ENCODE data around the gene PALLD. TPM values are rescaled to one million over a fixed set of nuclear protein-coding genes. Genes with fewer than 3 reads are reported as not detected.
A peak's percentile ranks its signal among the peaks of the same experiment; 100 is the strongest.

The PALLD gene
- total RNA-seq, 4 donors from 2014 or later, result 1,903 to 3,507 (median 2,130) TPM

DNA sequence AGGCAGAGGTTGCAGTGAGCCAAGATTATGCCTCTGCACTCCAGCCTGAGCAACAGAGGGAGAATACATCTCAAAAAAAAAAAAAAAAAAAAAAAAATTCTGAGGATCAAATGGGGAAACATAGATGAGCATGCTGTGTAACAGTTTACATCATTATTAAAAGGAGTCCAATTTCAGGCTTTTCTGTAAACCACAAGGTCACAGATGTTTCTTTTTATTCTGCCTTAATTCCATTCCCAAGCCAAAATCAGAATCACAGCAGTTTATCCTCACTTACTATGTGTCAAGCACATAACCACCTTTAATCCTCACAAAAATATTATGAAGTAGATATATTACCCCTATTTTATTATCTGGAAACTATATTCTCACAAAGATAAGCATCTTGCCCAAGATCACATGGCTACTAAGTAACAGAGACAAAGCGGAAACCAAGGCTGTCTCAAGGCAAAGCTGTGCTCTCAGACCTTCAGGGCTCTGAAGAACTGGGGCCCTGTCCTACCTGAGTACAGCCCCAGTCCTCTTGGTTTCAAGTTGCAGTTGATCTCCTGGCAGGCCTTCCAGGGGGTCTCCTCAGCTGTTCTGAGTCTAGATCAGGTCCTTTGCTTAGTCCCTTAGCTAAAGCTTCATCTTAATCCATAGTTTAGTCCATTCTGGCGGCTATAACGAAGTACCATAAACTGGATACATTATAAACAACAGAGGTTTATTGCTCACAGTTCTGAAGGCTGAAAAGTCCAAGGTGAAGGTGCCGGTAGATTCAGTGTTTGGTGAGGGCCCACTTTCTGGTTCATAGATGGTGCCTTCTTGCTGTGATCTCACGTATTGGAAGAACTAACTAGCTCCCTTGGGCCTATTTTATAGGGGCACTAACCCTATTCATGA is 141.3 kb downstream of the PALLD start:
- no peak for DNase-seq (ENCODE audit: extremely low spot score)
- intact Hi-C loops (cut with DNase I), result no loop called here
- WGBS, result 94% methylated on average over 5 of the region's 5 CpGs
- Histone ChIP-seq H3K9me3 (no peaks in the 10 kb centered on the region), H3K27ac (replicated peaks in 1 of 4) (peak overlapping the region; percentile 21 to 62 (median 40)), H3K27me3 (no peaks in the 10 kb centered on the region), H3K36me3 (no peaks in the 10 kb centered on the region), H3K4me1 (peaks cover 12 to 39% (median 38%) of the 10 kb centered on the region in 4 donors), H3K4me3 (no peak overlapping the region)
- TF ChIP-seq POLR2A (IDR thresholded peaks at IDR 0.05; ENCODE audit: low read depth) (no peak), CTCF (IDR thresholded peaks at IDR 0.05) (no peak), POLR2AphosphoS5 (IDR thresholded peaks at IDR 0.05) (no peak), EP300 (IDR thresholded peaks at IDR 0.05) (no peak)

DNA sequence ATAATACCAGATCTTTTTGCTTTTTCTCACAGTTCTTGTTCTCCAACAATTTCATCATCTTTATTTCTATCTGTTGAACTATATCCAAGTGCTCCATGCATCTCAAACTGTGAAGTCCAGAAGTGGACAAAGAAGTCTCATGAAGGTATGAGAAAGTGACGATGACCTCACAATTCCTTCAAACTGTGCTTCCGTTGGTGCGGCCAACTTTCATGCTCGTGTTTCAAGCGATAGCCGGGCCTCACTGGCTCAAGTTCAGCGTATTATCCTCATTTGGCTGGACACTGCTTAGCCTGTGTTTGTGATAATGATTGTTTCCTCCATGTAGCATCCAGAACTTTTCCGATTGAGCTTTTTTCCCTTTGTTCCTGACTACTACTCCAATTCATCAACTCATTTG is 143.1 kb downstream of the PALLD start:
- 86% methylated on average over 8 of the region's 8 CpGs for WGBS
- Histone ChIP-seq H3K36me3 (no peaks in the 10 kb centered on the region), H3K4me3 (no peak overlapping the region), H3K27me3 (no peaks in the 10 kb centered on the region), H3K27ac (replicated peaks in 1 of 4) (peak overlapping the region in 3 of 4 donors; percentile 12 to 44 (median 26)), H3K4me1 (peaks cover 12 to 31% (median 28%) of the 10 kb centered on the region in 4 donors), H3K9me3 (no peaks in the 10 kb centered on the region)
- DNase-seq (ENCODE audit: extremely low spot score), result no peak
- TF ChIP-seq EP300 (IDR thresholded peaks at IDR 0.05), result no peak
- intact Hi-C loops (cut with DNase I), result no loop called here

DNA sequence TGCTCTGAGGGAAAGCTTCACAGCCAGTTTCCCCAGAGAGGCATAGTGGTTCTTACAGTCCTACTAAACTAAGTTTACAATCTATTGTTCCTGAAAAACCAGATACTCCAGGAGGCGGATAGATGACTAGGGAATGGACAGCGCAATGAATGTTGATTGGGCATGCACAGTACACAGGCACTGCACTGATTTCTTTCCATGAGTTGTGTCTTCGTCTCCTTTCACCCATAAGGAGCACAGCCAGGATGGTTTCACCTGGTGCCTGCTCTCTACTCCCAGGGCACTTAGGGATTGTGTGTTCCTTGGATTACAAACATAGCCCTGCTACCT is 144.9 kb downstream of the PALLD start:
- H3K27me3 ChIP-seq, result no peaks in the 10 kb centered on the region
- no peaks in the 10 kb centered on the region for H3K9me3 ChIP-seq
- TF ChIP-seq POLR2A (IDR thresholded peaks at IDR 0.05; ENCODE audit: low read depth) (no peak), POLR2AphosphoS5 (IDR thresholded peaks at IDR 0.05) (no peak), CTCF (IDR thresholded peaks at IDR 0.05) (no peak), EP300 (IDR thresholded peaks at IDR 0.05) (no peak)
- 96% methylated on average over 3 of the region's 3 CpGs for WGBS
- no peaks in the 10 kb centered on the region for H3K36me3 ChIP-seq
- no peak for DNase-seq (ENCODE audit: extremely low spot score)
- intact Hi-C loops (cut with DNase I), result no loop called here
- no peak overlapping the region for H3K4me3 ChIP-seq
- no peak overlapping the region for H3K27ac ChIP-seq (replicated peaks in 1 of 4)
- peaks cover 5 to 22% (median 20%) of the 10 kb centered on the region in 4 donors for H3K4me1 ChIP-seq

- peak overlapping the region in 2 of 4 donors; percentile 19 to 33 for H3K27ac ChIP-seq (replicated peaks in 1 of 4)
- H3K36me3 ChIP-seq, result no peaks in the 10 kb centered on the region
- intact Hi-C loops (cut with DNase I), result no loop called here
- no peaks in the 10 kb centered on the region for H3K9me3 ChIP-seq
- no peak for DNase-seq (ENCODE audit: extremely low spot score)
- TF ChIP-seq CTCF (IDR thresholded peaks at IDR 0.05), result no peak
- no peak for TF ChIP-seq POLR2AphosphoS5 (IDR thresholded peaks at IDR 0.05)
- TF ChIP-seq POLR2A (IDR thresholded peaks at IDR 0.05; ENCODE audit: low read depth), result no peak
- no peak for TF ChIP-seq EP300 (IDR thresholded peaks at IDR 0.05)
- H3K27me3 ChIP-seq, result no peaks in the 10 kb centered on the region
- 91% methylated on average over 5 of the region's 5 CpGs for WGBS
- no peak overlapping the region for H3K4me3 ChIP-seq
- peaks cover 5 to 18% (median 14%) of the 10 kb centered on the region in 4 donors for H3K4me1 ChIP-seq
Measured at GRCh38 chr4:168642591-168642990, 145.7 kb downstream of the PALLD start.

GRCh38 chr4:168643111-168643795 is 146.4 kb downstream of the PALLD start:
- no peak for TF ChIP-seq POLR2A (IDR thresholded peaks at IDR 0.05; ENCODE audit: low read depth)
- TF ChIP-seq EP300 (IDR thresholded peaks at IDR 0.05), result no peak
- TF ChIP-seq POLR2AphosphoS5 (IDR thresholded peaks at IDR 0.05), result no peak
- TF ChIP-seq CTCF (IDR thresholded peaks at IDR 0.05), result no peak
- Histone ChIP-seq H3K4me3 (no peak overlapping the region), H3K27ac (replicated peaks in 1 of 4) (peak overlapping the region in 3 of 4 donors; percentile 19 to 35 (median 33)), H3K4me1 (peaks cover 5 to 24% (median 17%) of the 10 kb centered on the region in 4 donors), H3K27me3 (no peaks in the 10 kb centered on the region), H3K36me3 (no peaks in the 10 kb centered on the region), H3K9me3 (no peaks in the 10 kb centered on the region)
- DNase-seq (ENCODE audit: extremely low spot score), result no peak
- 56% methylated on average over 5 of the region's 5 CpGs for WGBS
- intact Hi-C loops (cut with DNase I), result no loop called here
